COLO829 (cell line): Measurements from ENCODE around the gene TEX52.

Source experiments
- DNase-seq: peaks from one replicate; pipeline ENCODE4 v3.0.0; 2012; ENCODE audit warnings: low spot score

The TEX52 gene

GRCh38 chr12:2829275-2829674 is 27.6 kb downstream of the TEX52 start:
- DNase-seq, result no peak

- no peak for DNase-seq
Measured at GRCh38 chr12:2826721-2827515, 29.9 kb downstream of the TEX52 start.

GRCh38 chr12:2826036-2826435 is 30.8 kb downstream of the TEX52 start:
- DNase-seq, result no peak

GRCh38 chr12:2825132-2825531 is 31.7 kb downstream of the TEX52 start:
- DNase-seq, result no peak

- no peak for DNase-seq
Measured at GRCh38 chr12:2824541-2824940, 32.3 kb downstream of the TEX52 start.

GRCh38 chr12:2823483-2823882 is 33.4 kb downstream of the TEX52 start:
- no peak for DNase-seq

- no peak for DNase-seq
Measured at GRCh38 chr12:2820432-2820831, 36.4 kb downstream of the TEX52 start.

- no peak for DNase-seq
Measured at GRCh38 chr12:2819810-2820209, 37.0 kb downstream of the TEX52 start.

- peak; percentile 62 for DNase-seq
Measured at GRCh38 chr12:2813214-2814185, 43.3 kb downstream of the TEX52 start.

- DNase-seq, result peak; percentile 96
Measured at GRCh38 chr12:2812290-2813213, 44.3 kb downstream of the TEX52 start, which contains the start of gene ITFG2. ITFG2 (plus strand) TSS chr12:2812668; CDS start chr12:2812761, 93 bp downstream.

GRCh38 chr12:2811801-2812200 is 45.0 kb downstream of the TEX52 start:
- no peak for DNase-seq

- no peak for DNase-seq
Measured at GRCh38 chr12:2806700-2807099, 50.1 kb downstream of the TEX52 start.

GRCh38 chr12:2805143-2805520 is 51.7 kb downstream of the TEX52 start:
- DNase-seq, result no peak

- no peak for DNase-seq
Measured at GRCh38 chr12:2804393-2805142, 52.3 kb downstream of the TEX52 start.

GRCh38 chr12:2803635-2804392 is 53.0 kb downstream of the TEX52 start:
- no peak for DNase-seq

- DNase-seq, result no peak
Measured at GRCh38 chr12:2801044-2801783, 55.6 kb downstream of the TEX52 start.

- no peak for DNase-seq
Measured at GRCh38 chr12:2800046-2800570, 56.7 kb downstream of the TEX52 start.
